Measurements from ENCODE around the gene KRT73. TPM values are rescaled to one million over a fixed set of nuclear protein-coding genes. Genes with fewer than 3 reads are reported as not detected.

The KRT73 gene
- total and polyA plus RNA-seq, 2 experiments from 2014 or later, result not detected

GRCh38 chr12:52631676-52632459 lies 13.5 kb upstream of the KRT73 start (continued):
- TF ChIP-seq ZNF462 (CRISPR knock-in tag; IDR thresholded peaks at IDR 0.05) (no peak), ZNF114 (CRISPR knock-in tag; IDR thresholded peaks at IDR 0.05) (no peak), POLR2AphosphoS5 (IDR thresholded peaks at IDR 0.05; ENCODE audit: low read depth) (no peak)

- Histone ChIP-seq H2AFZ (no peak overlapping the region), H3F3A (replicated peaks; ENCODE audit: low read depth) (no peaks in the 10 kb centered on the region), H3K27ac (ENCODE audit: low read depth) (no peak overlapping the region), H3K36me3 (ENCODE audit: insufficient read depth) (no peaks in the 10 kb centered on the region), H4K20me1 (replicated peaks; ENCODE audit: insufficient read depth) (no peaks in the 10 kb centered on the region), H3K4me3 (no peak overlapping the region), H3K79me2 (replicated peaks; ENCODE audit: insufficient read depth) (no peaks in the 10 kb centered on the region), H3K27me3 (ENCODE audit: insufficient read depth) (no peaks in the 10 kb centered on the region), H3K9me2 (ENCODE audit: insufficient read depth) (no peaks in the 10 kb centered on the region), H3K4me1 (ENCODE audit: insufficient read depth) (no peaks in the 10 kb centered on the region), H3K4me2 (no peak overlapping the region)
- no peak for DNase-seq (ENCODE audit: low spot score)
- ATAC-seq, result no peak
- Mint-ChIP-seq H3K27ac (no peak overlapping the region), H3K4me3 (no peak overlapping the region), H3K36me3 (ENCODE audit: low read depth) (no peaks in the 10 kb centered on the region), H3K4me1 (peaks cover 4% of the 10 kb centered on the region), H3K27me3 (ENCODE audit: insufficient read depth, low read depth, poor library complexity) (peaks cover 5% of the 10 kb centered on the region), H3K9me3 (no peaks in the 10 kb centered on the region)
- TF ChIP-seq EZH2 (IDR thresholded peaks at IDR 0.05; ENCODE audit: low read depth, unreplicated experiment) (no peak), STAT1 (IDR thresholded peaks at IDR 0.05; ENCODE audit: unreplicated experiment) (no peak), JUNB (IDR thresholded peaks at IDR 0.05; ENCODE audit: unreplicated experiment) (no peak), ZNF114 (CRISPR knock-in tag; IDR thresholded peaks at IDR 0.05) (no peak), CTCF (conservative IDR thresholded peaks at IDR 0.05; ENCODE audit: low read depth in 2 of 2) (no peak), NANOG (IDR thresholded peaks at IDR 0.05; ENCODE audit: borderline replicate concordance) (no peak), ZNF331 (CRISPR knock-in tag; IDR thresholded peaks at IDR 0.05; ENCODE audit: low read depth) (no peak), POLR2AphosphoS5 (IDR thresholded peaks at IDR 0.05; ENCODE audit: low read depth) (no peak), REST (IDR thresholded peaks at IDR 0.05; ENCODE audit: unreplicated experiment) (no peak), ETS1 (IDR thresholded peaks at IDR 0.05) (no peak), EZH2phosphoT487 (IDR thresholded peaks at IDR 0.05; ENCODE audit: unreplicated experiment) (no peak)
These were observed 12.9 kb upstream of the KRT73 start for GRCh38 chr12:52631264-52631663.

All from GM23338 (cell line).